Prostate gland (tissue), 2 donors: Measurements from ENCODE around the gene DMBT1. TPM values are rescaled to one million over a fixed set of nuclear protein-coding genes. Genes with fewer than 3 reads are reported as not detected.

Source experiments
- DNase-seq: peaks from one replicate; pipeline ENCODE4 v3.0.0-alpha.2; 2019; ENCODE audit warnings: low spot score
- H3K27ac ChIP-seq, 2 donors: fragments of 200-600 bp; sonication (generic); 2 replicates each; pipeline ENCODE4 v1.5.1; 2017 to 2019
- H3K27me3 ChIP-seq: fragments of 200-600 bp; sonication (generic); replicated peaks from 2 replicates; pipeline ENCODE4 v1.5.1; 2019; ENCODE audit not compliant: insufficient read depth
- H3K36me3 ChIP-seq, 2 donors: fragments of 200-600 bp; sonication (generic); 1 replicate in 1 of 2; 2 replicates in 1 of 2; pipeline versions ENCODE4 v1.5.1 to v1.8.1; 2017 to 2019
- H3K4me1 ChIP-seq: fragments of 200-600 bp; sonication (generic); replicated peaks from 2 replicates; pipeline ENCODE4 v1.5.1; 2019
- H3K4me3 ChIP-seq, 2 donors: fragments of 200-600 bp; sonication (generic); 2 replicates each; pipeline ENCODE4 v1.5.1; 2017 to 2019
- H3K9me3 ChIP-seq: fragments of 200-600 bp; sonication (generic); 2 replicates; pipeline ENCODE4 v1.5.1; 2017
- POLR2A ChIP-seq: fragments of 450-650 bp; IDR thresholded peaks from one replicate; pipeline ENCODE4 v1.6.1; 2016; ENCODE audit warnings: antibody characterized with exemption, mild to moderate bottlenecking
- POLR2AphosphoS5 ChIP-seq: sonication (generic); formaldehyde crosslinking; IDR thresholded peaks from one replicate; pipeline ENCODE4 v1.6.1; 2017; ENCODE audit warnings: antibody characterized with exemption
- WGBS: methylation state at CpG from one replicate; pipeline ENCODE4 v1.1.5; 2018; 5-methylcytosine and 5-hydroxymethylcytosine counted together
- intact Hi-C: fragments of 100-400 bp; cut with DNase I; formaldehyde crosslinking; loops from one replicate; pipeline ENCODE4 v1.14.2; 2022
- total RNA-seq, 2 donors: library from RNA; depleted of rRNA; stranded (reverse); fragments of >200 nt; gene quantifications; one replicate each; pipeline ENCODE4 v1.1.0, GENCODE V29; 2016
- TF ChIP-seq, protein P1 (sequence below), 4 experiments: fragments of 200-600 bp in 2 of 4; fragments of 450-650 bp in 2 of 4; sonication (generic) in 2 of 4; IDR thresholded peaks; 1 replicate in 3 of 4; 2 replicates in 1 of 4; pipeline ENCODE4 v1.5.1; 2016 to 2019; ENCODE audit warnings: antibody characterized with exemption in 4 of 4, mild to moderate bottlenecking in 2 of 4, moderate library complexity in 2 of 4

The DMBT1 gene
- total RNA-seq, 2 donors from 2014 or later, result 0.51 to 4.6 TPM

DNA sequence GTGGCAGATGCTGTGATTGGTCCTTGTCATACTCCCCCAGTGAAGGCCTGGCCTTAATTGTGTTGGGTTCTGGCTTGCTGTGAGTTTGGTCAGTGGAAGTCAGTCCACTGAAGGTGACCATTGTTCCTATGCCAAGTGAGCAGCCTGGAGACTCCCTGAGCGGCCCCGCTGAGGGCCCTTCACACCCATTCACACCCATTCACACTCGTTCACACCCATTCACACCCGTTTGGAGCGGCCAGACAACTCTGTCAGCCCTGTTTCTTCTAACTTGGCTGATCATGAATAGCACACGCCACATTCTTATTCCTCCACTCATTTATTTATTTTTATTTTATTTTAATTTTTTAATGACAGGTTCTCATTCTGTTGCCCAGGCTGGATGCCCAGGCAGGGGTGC is 77.6 kb downstream of the DMBT1 start:
- Histone ChIP-seq H3K4me1 (no peaks in the 10 kb centered on the region), H3K9me3 (no peaks in the 10 kb centered on the region), H3K4me3 (no peak overlapping the region), H3K36me3 (no peaks in the 10 kb centered on the region), H3K27ac (no peak overlapping the region), H3K27me3 (no peaks in the 10 kb centered on the region)
- no peak for TF ChIP-seq POLR2AphosphoS5
- no peak for TF ChIP-seq POLR2A
- TF ChIP-seq, protein P1, sequence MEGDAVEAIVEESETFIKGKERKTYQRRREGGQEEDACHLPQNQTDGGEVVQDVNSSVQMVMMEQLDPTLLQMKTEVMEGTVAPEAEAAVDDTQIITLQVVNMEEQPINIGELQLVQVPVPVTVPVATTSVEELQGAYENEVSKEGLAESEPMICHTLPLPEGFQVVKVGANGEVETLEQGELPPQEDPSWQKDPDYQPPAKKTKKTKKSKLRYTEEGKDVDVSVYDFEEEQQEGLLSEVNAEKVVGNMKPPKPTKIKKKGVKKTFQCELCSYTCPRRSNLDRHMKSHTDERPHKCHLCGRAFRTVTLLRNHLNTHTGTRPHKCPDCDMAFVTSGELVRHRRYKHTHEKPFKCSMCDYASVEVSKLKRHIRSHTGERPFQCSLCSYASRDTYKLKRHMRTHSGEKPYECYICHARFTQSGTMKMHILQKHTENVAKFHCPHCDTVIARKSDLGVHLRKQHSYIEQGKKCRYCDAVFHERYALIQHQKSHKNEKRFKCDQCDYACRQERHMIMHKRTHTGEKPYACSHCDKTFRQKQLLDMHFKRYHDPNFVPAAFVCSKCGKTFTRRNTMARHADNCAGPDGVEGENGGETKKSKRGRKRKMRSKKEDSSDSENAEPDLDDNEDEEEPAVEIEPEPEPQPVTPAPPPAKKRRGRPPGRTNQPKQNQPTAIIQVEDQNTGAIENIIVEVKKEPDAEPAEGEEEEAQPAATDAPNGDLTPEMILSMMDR (IDR thresholded peaks at IDR 0.05), result no peak
- DNase-seq, result no peak
- intact Hi-C loops, result no loop called here
- WGBS, result 93% methylated on average over 6 of the region's 6 CpGs

DNA sequence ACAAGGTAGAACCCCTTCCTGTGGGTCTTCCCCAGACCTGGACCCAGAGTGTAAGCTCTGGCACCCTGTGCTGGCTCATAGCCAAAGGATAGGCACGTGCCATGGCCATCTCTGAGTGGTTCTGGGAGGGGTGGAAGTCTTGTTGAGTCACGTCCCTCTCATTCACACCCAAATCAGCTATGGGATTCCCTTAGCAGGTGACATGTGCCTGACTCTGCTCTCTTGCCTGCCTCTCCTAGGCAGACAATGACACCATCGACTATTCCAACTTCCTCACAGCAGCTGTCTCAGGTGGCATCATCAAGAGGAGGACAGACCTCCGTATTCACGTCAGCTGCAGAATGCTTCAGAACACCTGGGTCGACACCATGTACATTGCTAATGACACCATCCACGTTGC is 79.2 kb downstream of the DMBT1 start:
- intact Hi-C loops, result no loop called here
- DNase-seq, result no peak
- Histone ChIP-seq H3K9me3 (no peaks in the 10 kb centered on the region), H3K4me3 (no peak overlapping the region), H3K36me3 (no peaks in the 10 kb centered on the region), H3K27ac (no peak overlapping the region), H3K4me1 (no peaks in the 10 kb centered on the region), H3K27me3 (no peaks in the 10 kb centered on the region)
- 64% methylated on average over 7 of the region's 7 CpGs for WGBS
- TF ChIP-seq POLR2A (no peak), POLR2AphosphoS5 (no peak)
- TF ChIP-seq, protein P1 (IDR thresholded peaks at IDR 0.05), result no peak

DNA sequence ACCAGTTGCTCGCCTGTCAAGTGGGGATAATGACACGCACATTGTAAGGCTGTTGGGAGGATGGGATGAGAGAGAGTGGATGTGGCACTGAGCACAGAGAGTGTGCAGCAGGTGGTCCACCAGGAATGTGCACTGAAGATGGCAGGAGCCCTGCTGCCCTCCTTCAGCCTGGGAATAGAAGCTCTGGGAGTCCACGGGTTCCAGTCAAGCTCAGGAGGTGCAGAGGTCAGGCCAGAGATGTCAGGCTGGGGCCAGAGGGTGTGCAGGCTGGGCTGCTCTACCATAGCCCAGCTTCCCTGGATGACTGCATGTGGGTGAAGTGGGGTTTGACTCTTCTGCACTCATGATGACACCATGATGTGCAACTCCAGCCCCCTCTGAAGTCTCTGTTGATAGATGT is 80.4 kb downstream of the DMBT1 start:
- Histone ChIP-seq H3K4me3 (no peak overlapping the region), H3K27me3 (no peaks in the 10 kb centered on the region), H3K27ac (no peak overlapping the region), H3K9me3 (no peaks in the 10 kb centered on the region), H3K4me1 (no peaks in the 10 kb centered on the region), H3K36me3 (no peaks in the 10 kb centered on the region)
- no peak for DNase-seq
- 85% methylated on average over 3 of the region's 3 CpGs for WGBS
- intact Hi-C loops, result no loop called here
- TF ChIP-seq POLR2A (no peak), POLR2AphosphoS5 (no peak)
- TF ChIP-seq, protein P1 (IDR thresholded peaks at IDR 0.05), result no peak

DNA sequence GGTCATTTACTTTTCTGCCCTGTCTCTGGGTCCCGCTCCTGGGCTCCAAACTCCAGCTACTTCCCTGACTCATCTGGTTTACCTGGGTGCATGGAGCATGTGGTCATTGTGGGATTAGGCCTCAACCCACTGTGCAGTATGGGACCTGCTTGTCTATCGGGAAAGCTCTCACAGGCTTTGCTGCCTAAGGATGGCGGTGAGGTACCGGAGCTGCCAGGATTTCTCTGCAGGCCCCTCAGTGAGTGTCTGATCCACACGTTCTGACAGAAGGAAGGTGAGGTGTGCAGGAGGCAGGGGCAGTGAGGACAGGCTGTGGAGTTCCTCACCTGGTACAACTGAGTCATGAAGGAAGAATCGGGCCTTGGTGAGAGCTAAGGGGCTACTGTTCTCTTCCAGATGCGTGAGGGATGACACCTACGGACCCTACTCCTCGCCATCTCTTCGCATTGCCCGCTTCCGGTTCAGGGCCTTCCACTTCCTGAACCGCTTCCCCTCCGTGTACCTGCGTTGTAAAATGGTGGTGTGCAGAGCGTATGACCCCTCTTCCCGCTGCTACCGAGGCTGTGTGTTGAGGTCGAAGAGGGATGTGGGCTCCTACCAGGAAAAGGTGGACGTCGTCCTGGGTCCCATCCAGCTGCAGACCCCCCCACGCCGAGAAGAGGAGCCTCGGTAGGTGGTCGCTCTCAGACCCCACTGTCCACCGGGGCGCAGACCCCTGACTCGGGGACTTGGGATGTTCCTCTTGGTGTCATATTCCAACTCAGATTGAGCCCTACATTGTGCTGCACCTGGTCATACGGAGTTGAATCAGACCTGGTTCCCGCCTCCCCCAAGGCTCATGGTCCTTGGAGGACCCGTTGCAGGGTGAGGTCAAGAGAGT is 82.4 kb downstream of the DMBT1 start:
- intact Hi-C loops, result no loop called here
- Histone ChIP-seq H3K27me3 (no peaks in the 10 kb centered on the region), H3K9me3 (no peaks in the 10 kb centered on the region), H3K4me1 (no peaks in the 10 kb centered on the region), H3K27ac (no peak overlapping the region), H3K36me3 (no peaks in the 10 kb centered on the region), H3K4me3 (no peak overlapping the region)
- TF ChIP-seq POLR2A, result no peak
- TF ChIP-seq POLR2AphosphoS5, result no peak
- TF ChIP-seq, protein P1 (IDR thresholded peaks at IDR 0.05), result no peak
- DNase-seq, result no peak
- WGBS, result 96% methylated on average over 31 of the region's 31 CpGs
